Measurements from ENCODE around the gene LIME1. TPM values are rescaled to one million over a fixed set of nuclear protein-coding genes. Genes with fewer than 3 reads are reported as not detected.

The LIME1 gene
- total and polyA plus RNA-seq, 4 donors = 21.2 to 69.0 (median 51.6) TPM

GRCh38 chr20:63703471-63703975 lies 32.9 kb upstream of the LIME1 start (continued):
- TF ChIP-seq JUND (IDR thresholded peaks at IDR 0.05) = no peak

GRCh38 chr20:63703976-63704748 lies 32.3 kb upstream of the LIME1 start:
- Histone ChIP-seq H3K4me3 (ENCODE audit: low read depth in 1 of 3, low read length in 3 of 3) (no peak overlapping the region), H3K27ac (ENCODE audit: low read depth in 1 of 2, low read length in 2 of 2) (no peak overlapping the region), H3K4me1 (ENCODE audit: control insufficient read depth in 4 of 4, insufficient read depth in 4 of 4, low read length in 3 of 4) (peaks cover 5 to 24% (median 20%) of the 10 kb centered on the region in 4 donors), H3K9me3 (ENCODE audit: control insufficient read depth in 4 of 4, low read length in 3 of 4) (no peaks in the 10 kb centered on the region), H3K36me3 (ENCODE audit: control insufficient read depth in 4 of 4, insufficient read depth in 3 of 4, low read depth in 1 of 4, low read length in 3 of 4) (peaks cover 0 to 25% (median 9%) of the 10 kb centered on the region in 4 donors), H3K27me3 (ENCODE audit: control insufficient read depth in 4 of 4, insufficient read depth in 4 of 4, low read length in 3 of 4) (no peaks in the 10 kb centered on the region), H3K9ac (ENCODE audit: low read depth in 1 of 2, low read length in 2 of 2) (no peak overlapping the region)
- WGBS = 91% methylated on average over 11 of the region's 11 CpGs
- DNase-seq (ENCODE audit: low spot score) = no peak
- no peak for TF ChIP-seq SP1 (IDR thresholded peaks at IDR 0.05)
- no peak for TF ChIP-seq HNF4G (IDR thresholded peaks at IDR 0.05)
- TF ChIP-seq RXRA (IDR thresholded peaks at IDR 0.05) = no peak
- TF ChIP-seq TAF1 (conservative IDR thresholded peaks at IDR 0.05) = no peak
- TF ChIP-seq ZBTB33 (IDR thresholded peaks at IDR 0.05) = no peak
- TF ChIP-seq EGR1 (IDR thresholded peaks at IDR 0.05; ENCODE audit: low read depth in 2 of 2) = no peak
- TF ChIP-seq ATF3 (IDR thresholded peaks at IDR 0.05) = no peak

- 76% methylated on average over 6 of the region's 6 CpGs for WGBS
- H3K4me1 ChIP-seq (ENCODE audit: control insufficient read depth in 4 of 4, insufficient read depth in 4 of 4, low read length in 3 of 4) = peaks cover 5 to 27% (median 24%) of the 10 kb centered on the region in 4 donors
- no peak overlapping the region for H3K4me3 ChIP-seq (ENCODE audit: low read depth in 1 of 3, low read length in 3 of 3)
- no peaks in the 10 kb centered on the region for H3K27me3 ChIP-seq (ENCODE audit: control insufficient read depth in 4 of 4, insufficient read depth in 4 of 4, low read length in 3 of 4)
- no peak overlapping the region for H3K27ac ChIP-seq (ENCODE audit: low read depth in 1 of 2, low read length in 2 of 2)
- no peak for TF ChIP-seq HNF4G (IDR thresholded peaks at IDR 0.05)
- TF ChIP-seq RAD21 (IDR thresholded peaks at IDR 0.05) = no peak
- TF ChIP-seq REST (IDR thresholded peaks at IDR 0.05) = no peak
- TF ChIP-seq GABPA (IDR thresholded peaks at IDR 0.05 in 1 of 2, conservative IDR thresholded peaks at IDR 0.05 in 1 of 2) = no peak
- no peak for TF ChIP-seq HNF4A (conservative IDR thresholded peaks at IDR 0.05)
- no peak for TF ChIP-seq CTCF (IDR thresholded peaks at IDR 0.05; ENCODE audit: low read depth, low read length, missing input control)
- no peak for TF ChIP-seq NR2F2 (IDR thresholded peaks at IDR 0.05)
- no peak for TF ChIP-seq MAX (IDR thresholded peaks at IDR 0.05)
- TF ChIP-seq YY1 (IDR thresholded peaks at IDR 0.05) = no peak
- TF ChIP-seq TAF1 (conservative IDR thresholded peaks at IDR 0.05) = no peak
- no peak for TF ChIP-seq SP1 (IDR thresholded peaks at IDR 0.05)
- TF ChIP-seq ZBTB33 (IDR thresholded peaks at IDR 0.05) = no peak
- no peak for TF ChIP-seq RXRA (IDR thresholded peaks at IDR 0.05)
- TF ChIP-seq EGR1 (IDR thresholded peaks at IDR 0.05; ENCODE audit: low read depth in 2 of 2) = no peak
- TF ChIP-seq ATF3 (IDR thresholded peaks at IDR 0.05) = no peak
- H3K36me3 ChIP-seq (ENCODE audit: control insufficient read depth in 4 of 4, insufficient read depth in 3 of 4, low read depth in 1 of 4, low read length in 3 of 4) = peaks cover 0 to 25% (median 9%) of the 10 kb centered on the region in 4 donors
- DNase-seq (ENCODE audit: low spot score) = no peak
- no peak overlapping the region for H3K9ac ChIP-seq (ENCODE audit: low read depth in 1 of 2, low read length in 2 of 2)
- no peaks in the 10 kb centered on the region for H3K9me3 ChIP-seq (ENCODE audit: control insufficient read depth in 4 of 4, low read length in 3 of 4)
These were observed 31.7 kb upstream of the LIME1 start for GRCh38 chr20:63704749-63705117.

Measured in liver (tissue), 9 donors.